HepG2 (cell line): Measurements from ENCODE around the gene SYMPK. TPM values are rescaled to one million over a fixed set of nuclear protein-coding genes. Genes with fewer than 3 reads are reported as not detected.
A peak's percentile ranks its signal among the peaks of the same experiment; 100 is the strongest.

ENCODE experiments used
- CCAR2 ChIP-seq: fragments of 200-400 bp; formaldehyde crosslinking; optimal IDR thresholded peaks from 2 replicates; pipeline ENCODE3; 2018; ENCODE audit warnings: low read depth, mild to moderate bottlenecking, low read length, moderate library complexity
- CREB1 ChIP-seq, 2 experiments: fragments of 450-650 bp in 1 of 2; IDR thresholded peaks; 2 replicates each; pipeline ENCODE4 v1.6.1; 2016 to 2017; ENCODE audit warnings: control low read depth in 1 of 2, mild to moderate bottlenecking in 1 of 2, missing compliant biosample characterization in 1 of 2, missing genetic modification characterization in 1 of 2
- ETV6 ChIP-seq: sonication (generic); formaldehyde crosslinking; conservative IDR thresholded peaks from 2 replicates; pipeline ENCODE4 v1.4.0; 2020; ENCODE audit warnings: missing genetic modification reagents
- FOXK2 ChIP-seq: fragments of 450-650 bp; IDR thresholded peaks from 2 replicates; pipeline ENCODE4 v1.6.1; 2016
- HDAC6 ChIP-seq: fragments of 200-600 bp; sonication (generic); IDR thresholded peaks from 2 replicates; pipeline ENCODE4 v1.7.0; 2017; ENCODE audit warnings: mild to moderate bottlenecking, antibody characterized with exemption, low read length, low read depth
- HMGA1 ChIP-seq: sonication (generic); formaldehyde crosslinking; conservative IDR thresholded peaks from 2 replicates; pipeline ENCODE4 v1.4.0; 2020; ENCODE audit warnings: missing genetic modification reagents
- JUN ChIP-seq: sonication (generic); formaldehyde crosslinking; IDR thresholded peaks from 2 replicates; pipeline ENCODE4 v1.4.0; 2020; ENCODE audit warnings: mild to moderate bottlenecking, missing genetic modification reagents
- KLF9 ChIP-seq: IDR thresholded peaks from 2 replicates; pipeline ENCODE4 v1.6.1; 2016; ENCODE audit warnings: low read depth
- MBD4 ChIP-seq: IDR thresholded peaks from 2 replicates; pipeline ENCODE4 v1.6.1; 2012; ENCODE audit warnings: low read length, inconsistent platforms, borderline replicate concordance
- PHF20 ChIP-seq: sonication (generic); formaldehyde crosslinking; IDR thresholded peaks from 2 replicates; pipeline ENCODE4 v1.5.0; 2020; ENCODE audit warnings: mild to moderate bottlenecking, missing genetic modification reagents
- POGZ ChIP-seq: sonication (generic); formaldehyde crosslinking; IDR thresholded peaks from 2 replicates; pipeline ENCODE4 v1.4.0; 2020; ENCODE audit warnings: mild to moderate bottlenecking, missing genetic modification reagents
- SMAD9 ChIP-seq: sonication (generic); formaldehyde crosslinking; IDR thresholded peaks from 2 replicates; pipeline ENCODE4 v1.5.1; 2020; ENCODE audit warnings: mild to moderate bottlenecking, missing genetic modification reagents
- SRSF9 ChIP-seq: fragments of 200-400 bp; formaldehyde crosslinking; IDR thresholded peaks from 2 replicates; pipeline ENCODE4 v1.6.1; 2018; ENCODE audit warnings: borderline replicate concordance, mild to moderate bottlenecking, low read depth, low read length; ENCODE audit not compliant: insufficient read depth, poor library complexity, severe bottlenecking
- SSRP1 ChIP-seq: IDR thresholded peaks from 2 replicates; pipeline ENCODE4 v1.6.1; 2016; ENCODE audit warnings: control low read depth
- XRCC5 ChIP-seq: fragments of 200-400 bp; formaldehyde crosslinking; optimal IDR thresholded peaks from 2 replicates; pipeline ENCODE3; 2017; ENCODE audit warnings: mild to moderate bottlenecking, low read length
- ZBED4 ChIP-seq: sonication (generic); formaldehyde crosslinking; IDR thresholded peaks from 2 replicates; pipeline ENCODE4 v1.4.0; 2020; ENCODE audit warnings: missing genetic modification reagents, borderline replicate concordance
- ZNF138 ChIP-seq: sonication (generic); formaldehyde crosslinking; IDR thresholded peaks from 2 replicates; pipeline ENCODE4 v1.5.0; 2020; ENCODE audit warnings: mild to moderate bottlenecking, low read depth, missing genetic modification reagents
- ZNF264 ChIP-seq: sonication (generic); formaldehyde crosslinking; IDR thresholded peaks from 2 replicates; pipeline ENCODE4 v1.4.0; 2020; ENCODE audit warnings: missing genetic modification reagents
- ZNF432 ChIP-seq: sonication (generic); formaldehyde crosslinking; IDR thresholded peaks from 2 replicates; pipeline ENCODE4 v1.5.0; 2020; ENCODE audit warnings: missing genetic modification reagents, mild to moderate bottlenecking, borderline replicate concordance
- ZNF644 ChIP-seq: IDR thresholded peaks from 2 replicates; pipeline ENCODE4 v1.6.1; 2016; ENCODE audit warnings: low read depth
- ZNF740 ChIP-seq: sonication (generic); formaldehyde crosslinking; IDR thresholded peaks from 2 replicates; pipeline ENCODE4 v1.4.0; 2020; ENCODE audit warnings: missing genetic modification reagents
- ZNF773 ChIP-seq: sonication (generic); formaldehyde crosslinking; IDR thresholded peaks from 2 replicates; pipeline ENCODE4 v1.4.0; 2020; ENCODE audit warnings: missing genetic modification reagents, borderline replicate concordance
- ZNF780A ChIP-seq: sonication (generic); formaldehyde crosslinking; IDR thresholded peaks from 2 replicates; pipeline ENCODE4 v1.8.0; 2022; ENCODE audit warnings: mild to moderate bottlenecking, missing genetic modification reagents, moderate library complexity
- ZZZ3 ChIP-seq: sonication (generic); formaldehyde crosslinking; IDR thresholded peaks from 2 replicates; pipeline ENCODE4 v1.4.0; 2020; ENCODE audit warnings: missing genetic modification reagents, mild to moderate bottlenecking, borderline replicate concordance
- polyA plus RNA-seq, 8 experiments: library from polyadenylated mRNA; depleted of rRNA in 3 of 8; stranded (reverse) in 7 of 8; unstranded in 1 of 8; fragments of >200 nt; fragmentation: Illumina TruSeq in 4 of 8; extraction: Trizol in 4 of 8; gene quantifications; 2 replicates each; pipeline versions ENCODE4 v1.2.1 to v1.2.3, GENCODE V29; 2011 to 2016; ENCODE audit warnings: low read depth in 4 of 8, missing spikeins in 1 of 8, mixed read lengths in 1 of 8; ENCODE audit not compliant: insufficient read depth in 1 of 8
- total RNA-seq, 5 experiments: library from RNA; depleted of rRNA; stranded (reverse); fragments of >200 nt; fragmentation: Illumina TruSeq; extraction: Trizol; gene quantifications; 2 replicates each; pipeline ENCODE4 v1.2.3, GENCODE V29; 2016; ENCODE audit warnings: low read depth in 1 of 5
- TF ChIP-seq, protein P1 (sequence below): IDR thresholded peaks from 2 replicates; pipeline ENCODE4 v1.6.1; 2016; ENCODE audit warnings: mild to moderate bottlenecking

Gene SYMPK
- total and polyA plus RNA-seq, 2 of the 13 experiments (the other 11 are each of a cell fraction or from before 2014, with no cell fraction given), result 21.9 to 55.7 TPM

- 0 out of 2 replicates have a peak, but pooled peaks have one; percentile 35 for TF ChIP-seq ZBED4 (CRISPR knock-in tag)
- TF ChIP-seq ZNF773 (CRISPR knock-in tag), result no peak
- TF ChIP-seq ZNF264 (CRISPR knock-in tag), result 0 out of 2 replicates have a peak, but pooled peaks have one; percentile 50
- no peak for TF ChIP-seq ZNF432
- no peak for TF ChIP-seq KLF9 (CRISPR knock-in tag)
- no peak for TF ChIP-seq MBD4
- peak; percentile 16; the same call in 1 of the 2 replicates for TF ChIP-seq PHF20 (CRISPR knock-in tag)
- TF ChIP-seq ZZZ3 (CRISPR knock-in tag), result peak; percentile 65; the same call in 1 of the 2 replicates
- no peak for TF ChIP-seq HMGA1 (CRISPR knock-in tag)
- TF ChIP-seq ZNF740 (CRISPR knock-in tag), result no peak; the same call in none of the 2 replicates
- peak; percentile 76 for TF ChIP-seq CREB1 (IDR thresholded peaks at IDR 0.05)
- TF ChIP-seq CREB1 (CRISPR knock-in tag; IDR thresholded peaks at IDR 0.05), result peak; percentile 86
- TF ChIP-seq, protein P1, sequence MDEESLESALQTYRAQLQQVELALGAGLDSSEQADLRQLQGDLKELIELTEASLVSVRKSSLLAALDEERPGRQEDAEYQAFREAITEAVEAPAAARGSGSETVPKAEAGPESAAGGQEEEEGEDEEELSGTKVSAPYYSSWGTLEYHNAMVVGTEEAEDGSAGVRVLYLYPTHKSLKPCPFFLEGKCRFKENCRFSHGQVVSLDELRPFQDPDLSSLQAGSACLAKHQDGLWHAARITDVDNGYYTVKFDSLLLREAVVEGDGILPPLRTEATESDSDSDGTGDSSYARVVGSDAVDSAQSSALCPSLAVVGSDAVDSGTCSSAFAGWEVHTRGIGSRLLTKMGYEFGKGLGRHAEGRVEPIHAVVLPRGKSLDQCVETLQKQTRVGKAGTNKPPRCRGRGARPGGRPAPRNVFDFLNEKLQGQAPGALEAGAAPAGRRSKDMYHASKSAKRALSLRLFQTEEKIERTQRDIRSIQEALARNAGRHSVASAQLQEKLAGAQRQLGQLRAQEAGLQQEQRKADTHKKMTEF (CRISPR knock-in tag), result peak; percentile 70; the same call in 1 of the 2 replicates
- TF ChIP-seq ETV6 (CRISPR knock-in tag), result peak; percentile 62; the same call in 1 of the 2 replicates
- TF ChIP-seq ZNF780A (CRISPR knock-in tag), result 0 out of 2 replicates have a peak, but pooled peaks have one; percentile 26
- no peak for TF ChIP-seq SRSF9
- TF ChIP-seq POGZ (CRISPR knock-in tag), result peak; percentile 59
- TF ChIP-seq FOXK2, result no peak
- TF ChIP-seq JUN (CRISPR knock-in tag), result peak; percentile 38; the same call in 1 of the 2 replicates
- TF ChIP-seq SMAD9, result no peak
- TF ChIP-seq ZNF644 (CRISPR knock-in tag), result no peak
- TF ChIP-seq ZNF138, result 0 out of 2 replicates have a peak, but pooled peaks have one; percentile 78
- peak; percentile 97; the same call in 1 of the 2 replicates for TF ChIP-seq SSRP1 (CRISPR knock-in tag)
- TF ChIP-seq HDAC6, result no peak
- TF ChIP-seq CCAR2, result no peak
- TF ChIP-seq XRCC5, result peak; percentile 92
These were observed 20.0 kb upstream of the SYMPK start (continued) for GRCh38 chr19:45882652-45883585.
